Measurements from ENCODE around the gene SYNGR2.

- TF ChIP-seq, protein P1, sequence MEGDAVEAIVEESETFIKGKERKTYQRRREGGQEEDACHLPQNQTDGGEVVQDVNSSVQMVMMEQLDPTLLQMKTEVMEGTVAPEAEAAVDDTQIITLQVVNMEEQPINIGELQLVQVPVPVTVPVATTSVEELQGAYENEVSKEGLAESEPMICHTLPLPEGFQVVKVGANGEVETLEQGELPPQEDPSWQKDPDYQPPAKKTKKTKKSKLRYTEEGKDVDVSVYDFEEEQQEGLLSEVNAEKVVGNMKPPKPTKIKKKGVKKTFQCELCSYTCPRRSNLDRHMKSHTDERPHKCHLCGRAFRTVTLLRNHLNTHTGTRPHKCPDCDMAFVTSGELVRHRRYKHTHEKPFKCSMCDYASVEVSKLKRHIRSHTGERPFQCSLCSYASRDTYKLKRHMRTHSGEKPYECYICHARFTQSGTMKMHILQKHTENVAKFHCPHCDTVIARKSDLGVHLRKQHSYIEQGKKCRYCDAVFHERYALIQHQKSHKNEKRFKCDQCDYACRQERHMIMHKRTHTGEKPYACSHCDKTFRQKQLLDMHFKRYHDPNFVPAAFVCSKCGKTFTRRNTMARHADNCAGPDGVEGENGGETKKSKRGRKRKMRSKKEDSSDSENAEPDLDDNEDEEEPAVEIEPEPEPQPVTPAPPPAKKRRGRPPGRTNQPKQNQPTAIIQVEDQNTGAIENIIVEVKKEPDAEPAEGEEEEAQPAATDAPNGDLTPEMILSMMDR (IDR thresholded peaks at IDR 0.05; ENCODE audit: borderline replicate concordance, extremely low read depth, low read length, poor library complexity, severe bottlenecking) = no peak
- TF ChIP-seq EZH2 (IDR thresholded peaks at IDR 0.05; ENCODE audit: borderline replicate concordance, low read depth, low read length, severe bottlenecking) = no peak
Observed at GRCh38 chr17:78174346-78174869, 6.0 kb downstream of the SYNGR2 start.
